IMR-90 (cell line): ENCODE data around the gene KLC4. TPM values are rescaled to one million over a fixed set of nuclear protein-coding genes. Genes with fewer than 3 reads are reported as not detected.

Source experiments
- ATAC-seq: fragments of 200-7000 bp; cut with Tn5 transposase; 2 replicates; pipeline ENCODE4 v1.9.1; 2020; ENCODE audit warnings: low read depth, mild to moderate bottlenecking, moderate library complexity
- BruUV-seq: library from RNA; stranded (reverse); fragments of 400-500 nt; replicated peaks from 2 replicates; lab custom pipeline; 2021; lab: Mats Ljungman, UMichigan
- CTCF ChIA-PET: fragments of 300-600 bp; formaldehyde crosslinking; extraction: SDS; loops from one replicate; lab custom pipeline; 2021; ENCODE audit warnings: antibody characterized with exemption; lab: Yijun Ruan, JAX
- POLR2A ChIA-PET: fragments of 300-600 bp; sonication (Branson Sonifier 250); formaldehyde crosslinking; loops from one replicate; lab custom pipeline; 2022; ENCODE audit warnings: antibody characterized with exemption; ENCODE audit not compliant: unreplicated experiment; lab: Charles Lee
- DNase-seq: peaks from one replicate; pipeline ENCODE4 v3.0.0; 2013
- H2AFZ ChIP-seq: replicated peaks from 2 replicates; pipeline ENCODE3; 2013; ENCODE audit warnings: low read length, mild to moderate bottlenecking; ENCODE audit not compliant: poor library complexity
- H2AK5ac ChIP-seq: 2 replicates; pipeline ENCODE4 v1.6.1; 2013; ENCODE audit warnings: low read depth, low read length, inconsistent platforms
- H2AK9ac ChIP-seq: replicated peaks from 2 replicates; pipeline ENCODE3; 2013; ENCODE audit warnings: mild to moderate bottlenecking, low read depth, low read length, moderate library complexity; ENCODE audit not compliant: poor library complexity
- H2BK120ac ChIP-seq: 2 replicates; pipeline ENCODE4 v1.6.1; 2013; ENCODE audit warnings: low read depth, low read length, inconsistent platforms
- H2BK15ac ChIP-seq: 3 replicates; pipeline ENCODE4 v1.6.1; 2013; ENCODE audit warnings: low read depth, low read length, inconsistent platforms
- H2BK20ac ChIP-seq: 2 replicates; pipeline ENCODE4 v1.6.1; 2013; ENCODE audit warnings: low read depth, mild to moderate bottlenecking, inconsistent platforms, low read length, moderate library complexity
- H2BK5ac ChIP-seq: 2 replicates; pipeline ENCODE4 v1.6.1; 2013; ENCODE audit warnings: mild to moderate bottlenecking, low read depth, low read length, inconsistent platforms; ENCODE audit not compliant: poor library complexity, severe bottlenecking
- H3K14ac ChIP-seq: replicated peaks from 2 replicates; pipeline ENCODE4 v1.6.1; 2013; ENCODE audit warnings: low read depth, low read length, inconsistent platforms
- H3K18ac ChIP-seq: 2 replicates; pipeline ENCODE4 v1.6.1; 2013; ENCODE audit warnings: low read depth, low read length, control low read depth
- H3K23ac ChIP-seq: 2 replicates; pipeline ENCODE4 v1.6.1; 2013; ENCODE audit warnings: low read depth, low read length, inconsistent platforms
- H3K27ac ChIP-seq: 2 replicates; pipeline ENCODE4 v1.5.1; 2013; ENCODE audit warnings: mild to moderate bottlenecking, control low read depth, low read length; ENCODE audit not compliant: insufficient read depth
- H3K27me3 ChIP-seq: 2 replicates; pipeline ENCODE4 v1.6.1; 2013; ENCODE audit warnings: low read length; ENCODE audit not compliant: control insufficient read depth, insufficient read depth
- H3K36me3 ChIP-seq: 2 replicates; pipeline ENCODE4 v1.6.1; 2013; ENCODE audit warnings: low read length, mixed read lengths; ENCODE audit not compliant: control insufficient read depth, insufficient read depth
- H3K4ac ChIP-seq: 2 replicates; pipeline ENCODE4 v1.6.1; 2013; ENCODE audit warnings: low read depth, low read length, inconsistent platforms
- H3K4me1 ChIP-seq: 2 replicates; pipeline ENCODE4 v1.6.1; 2013; ENCODE audit warnings: low read length, mixed read lengths; ENCODE audit not compliant: control insufficient read depth, insufficient read depth
- H3K4me2 ChIP-seq: 2 replicates; pipeline ENCODE4 v1.6.1; 2013; ENCODE audit warnings: low read depth, mild to moderate bottlenecking, control low read depth, low read length, moderate library complexity
- H3K4me3 ChIP-seq: 2 replicates; pipeline ENCODE4 v1.5.1; 2013; ENCODE audit warnings: low read depth, mild to moderate bottlenecking, control low read depth, low read length, moderate library complexity; ENCODE audit not compliant: insufficient read depth
- H3K56ac ChIP-seq: 2 replicates; pipeline ENCODE4 v1.6.1; 2013; ENCODE audit warnings: low read length, inconsistent platforms; ENCODE audit not compliant: insufficient read depth; ENCODE audit errors: extremely low read depth
- H3K79me1 ChIP-seq, 2 experiments: 2 replicates each; pipeline ENCODE4 v1.6.1; 2013; ENCODE audit warnings: low read length in 2 of 2, inconsistent platforms in 1 of 2, low read depth in 1 of 2
- H3K9ac ChIP-seq: 2 replicates; pipeline ENCODE4 v1.6.1; 2013; ENCODE audit warnings: low read depth, low read length, control low read depth
- H3K9me1 ChIP-seq: 2 replicates; pipeline ENCODE4 v1.6.1; 2013; ENCODE audit warnings: low read length, inconsistent platforms; ENCODE audit not compliant: insufficient read depth
- H3K9me3 ChIP-seq: 2 replicates; pipeline ENCODE4 v1.6.1; 2013; ENCODE audit warnings: low read length; ENCODE audit not compliant: control insufficient read depth, insufficient read depth
- H4K20me1 ChIP-seq: 2 replicates; pipeline ENCODE4 v1.6.1; 2013; ENCODE audit warnings: low read length, inconsistent platforms; ENCODE audit not compliant: insufficient read depth
- H4K5ac ChIP-seq: 2 replicates; pipeline ENCODE4 v1.6.1; 2013; ENCODE audit warnings: mild to moderate bottlenecking, low read depth, low read length, control low read depth
- H4K8ac ChIP-seq, 2 experiments: 2 replicates each; pipeline ENCODE4 v1.6.1; 2013; ENCODE audit warnings: low read depth in 2 of 2, low read length in 2 of 2, control low read depth in 1 of 2, inconsistent platforms in 1 of 2
- H4K91ac ChIP-seq: 2 replicates; pipeline ENCODE4 v1.6.1; 2013; ENCODE audit warnings: low read depth, low read length, inconsistent platforms; ENCODE audit not compliant: insufficient read depth
- BHLHE40 ChIP-seq: fragments of 150-350 bp; IDR thresholded peaks from 2 replicates; pipeline ENCODE4 v1.6.1; 2016; ENCODE audit warnings: mild to moderate bottlenecking, low read depth, low read length
- CEBPB ChIP-seq: IDR thresholded peaks from 2 replicates; pipeline ENCODE4 v1.6.1; 2012; ENCODE audit warnings: low read depth, low read length, improper control_type of control experiment
- CHD1 ChIP-seq: IDR thresholded peaks from 2 replicates; pipeline ENCODE4 v1.6.1; 2012; ENCODE audit warnings: low read depth, low read length, improper control_type of control experiment
- FOS ChIP-seq: fragments of 150-350 bp; IDR thresholded peaks from 2 replicates; pipeline ENCODE4 v1.6.1; 2016; ENCODE audit warnings: low read depth, low read length
- MAFK ChIP-seq: IDR thresholded peaks from 2 replicates; pipeline ENCODE4 v1.6.1; 2012; ENCODE audit warnings: low read depth, low read length, improper control_type of control experiment
- MXI1 ChIP-seq: IDR thresholded peaks from 2 replicates; pipeline ENCODE4 v1.6.1; 2012; ENCODE audit warnings: low read depth, mild to moderate bottlenecking, low read length, moderate library complexity, borderline replicate concordance
- NFE2L2 ChIP-seq: fragments of 150-350 bp; IDR thresholded peaks from 2 replicates; pipeline ENCODE4 v1.6.1; 2016; ENCODE audit warnings: low read depth, mild to moderate bottlenecking, low read length
- RCOR1 ChIP-seq: IDR thresholded peaks from 2 replicates; pipeline ENCODE4 v1.6.1; 2012; ENCODE audit warnings: mild to moderate bottlenecking, low read length, improper control_type of control experiment; ENCODE audit not compliant: insufficient replicate concordance
- RFX5 ChIP-seq: IDR thresholded peaks from 2 replicates; pipeline ENCODE4 v1.8.0; 2012; ENCODE audit warnings: low read depth, mild to moderate bottlenecking, low read length, moderate library complexity
- SMC3 ChIP-seq: fragments of 150-350 bp; IDR thresholded peaks from 2 replicates; pipeline ENCODE4 v1.6.1; 2016; ENCODE audit warnings: low read depth, mild to moderate bottlenecking, antibody characterized with exemption, low read length, moderate library complexity
- WGBS, 2 experiments: methylation state at CpG; one replicate each; pipeline versions ENCODE4 v1.1.5 to v1.1.7; 2013; ENCODE audit warnings: missing lambda C conversion rate in 2 of 2; ENCODE audit not compliant: insufficient read length in 1 of 2; ENCODE audit errors: extremely low coverage in 2 of 2; 5-methylcytosine and 5-hydroxymethylcytosine counted together
- dilution Hi-C: fragments of 300-500 bp; cut with HindIII; formaldehyde crosslinking; loops from one replicate; pipeline ENCODE4 v1.14.3; 2018; ENCODE audit warnings: low sequenced_read_pairs; ENCODE audit not compliant: unreplicated experiment
- in situ Hi-C: fragments of 300-500 bp; cut with MboI; formaldehyde crosslinking; loops from 3 replicates; pipeline ENCODE4 v1.14.3; 2019; ENCODE audit warnings: low sequenced_read_pairs, inconsistent platforms, mixed read lengths
- intact Hi-C: fragments of 100-400 bp; cut with micrococcal nuclease; formaldehyde crosslinking; loops from 2 replicates; pipeline ENCODE4 v1.10.0; 2022
- polyA plus RNA-seq, 3 experiments: library from polyadenylated mRNA; depleted of rRNA; stranded (reverse); fragments of >200 nt; gene quantifications; 2 replicates each; pipeline ENCODE4 v1.2.3, GENCODE V29; 2012; ENCODE audit warnings: low replicate concordance in 1 of 3
- total RNA-seq: library from RNA; depleted of rRNA; stranded (reverse); fragments of >200 nt; gene quantifications from 2 replicates; pipeline ENCODE4 v1.2.3, GENCODE V29; 2012
- TF ChIP-seq, protein P1 (sequence below): fragments of 150-350 bp; IDR thresholded peaks from 2 replicates; pipeline ENCODE4 v1.6.1; 2016; ENCODE audit warnings: low read depth, mild to moderate bottlenecking, low read length, moderate library complexity, borderline replicate concordance
- TF ChIP-seq, protein P2 (sequence below): conservative IDR thresholded peaks from 2 replicates; pipeline ENCODE4 v1.5.1; 2012; ENCODE audit warnings: mild to moderate bottlenecking, low read depth, low read length, improper control_type of control experiment

Gene KLC4
- total and polyA plus RNA-seq, 2 of the 4 experiments (the other 2 are of a cell fraction): 10.9 to 13.0 TPM

DNA sequence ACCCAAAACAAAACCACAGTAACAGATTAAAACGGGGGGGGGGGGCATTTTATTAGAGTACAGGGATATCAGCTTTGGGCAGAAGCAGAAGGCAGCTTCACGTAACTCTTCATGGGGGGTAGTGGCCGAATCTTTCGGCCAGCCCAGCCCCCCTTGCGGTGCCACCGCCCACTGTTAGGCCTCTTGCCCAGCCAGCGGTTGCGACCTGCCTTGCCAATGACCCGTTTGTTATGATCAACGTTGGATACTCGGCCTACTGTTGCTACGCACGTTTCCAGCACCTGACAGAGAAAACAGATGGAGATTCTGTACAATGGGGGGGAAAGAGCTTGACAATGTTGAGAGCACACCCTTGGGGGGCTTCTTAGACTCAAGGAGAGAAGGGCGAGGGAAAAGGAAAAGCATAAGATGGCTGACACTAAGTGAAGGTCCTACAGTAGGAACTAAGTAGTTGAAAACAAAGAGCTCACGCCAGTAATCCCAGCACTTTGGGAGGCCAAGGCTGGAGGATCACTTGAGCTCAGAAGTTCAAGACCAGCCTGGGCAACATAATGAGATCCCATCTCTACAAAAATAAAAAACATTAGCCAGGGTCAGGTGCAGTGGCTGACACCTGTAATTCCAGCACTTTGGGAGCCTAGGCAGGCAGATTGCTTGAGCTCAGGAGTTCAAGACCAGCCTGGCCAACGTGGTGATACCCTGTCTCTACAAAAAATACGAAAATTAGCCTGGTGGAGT lies 5.1 kb upstream of the KLC4 start (continued):
- TF ChIP-seq, protein P1, sequence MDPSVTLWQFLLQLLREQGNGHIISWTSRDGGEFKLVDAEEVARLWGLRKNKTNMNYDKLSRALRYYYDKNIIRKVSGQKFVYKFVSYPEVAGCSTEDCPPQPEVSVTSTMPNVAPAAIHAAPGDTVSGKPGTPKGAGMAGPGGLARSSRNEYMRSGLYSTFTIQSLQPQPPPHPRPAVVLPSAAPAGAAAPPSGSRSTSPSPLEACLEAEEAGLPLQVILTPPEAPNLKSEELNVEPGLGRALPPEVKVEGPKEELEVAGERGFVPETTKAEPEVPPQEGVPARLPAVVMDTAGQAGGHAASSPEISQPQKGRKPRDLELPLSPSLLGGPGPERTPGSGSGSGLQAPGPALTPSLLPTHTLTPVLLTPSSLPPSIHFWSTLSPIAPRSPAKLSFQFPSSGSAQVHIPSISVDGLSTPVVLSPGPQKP: no peak

DNA sequence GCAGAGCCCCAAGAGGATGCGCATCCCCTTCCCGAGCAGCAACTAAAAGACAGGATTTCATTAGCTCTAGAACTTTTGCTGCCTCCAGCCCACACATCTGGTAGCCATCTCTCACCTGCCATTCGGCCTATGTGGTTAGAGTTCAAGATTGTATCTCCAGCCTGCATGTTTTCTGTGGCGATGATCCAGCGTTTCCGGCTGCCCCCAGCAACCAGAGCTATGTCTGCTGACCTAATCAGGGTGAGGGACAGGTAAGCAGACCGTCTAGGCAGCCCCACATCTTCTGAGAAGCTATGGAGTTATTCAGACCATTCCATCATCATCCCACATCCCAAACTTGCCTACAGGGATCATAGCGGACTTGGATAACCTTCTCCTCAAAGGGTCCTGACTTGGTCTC lies 3.5 kb upstream of the KLC4 start:
- in situ Hi-C loops: no loop called here
- no peak overlapping the region for H4K8ac ChIP-seq
- DNase-seq: no peak
- TF ChIP-seq MXI1: no peak
- TF ChIP-seq, protein P1: no peak
- TF ChIP-seq NFE2L2: no peak
- no peak for TF ChIP-seq BHLHE40
- no peak for TF ChIP-seq MAFK
- TF ChIP-seq RCOR1: no peak
- TF ChIP-seq CHD1: no peak
- TF ChIP-seq FOS: no peak
- no peak for TF ChIP-seq RFX5
- TF ChIP-seq, protein P2, sequence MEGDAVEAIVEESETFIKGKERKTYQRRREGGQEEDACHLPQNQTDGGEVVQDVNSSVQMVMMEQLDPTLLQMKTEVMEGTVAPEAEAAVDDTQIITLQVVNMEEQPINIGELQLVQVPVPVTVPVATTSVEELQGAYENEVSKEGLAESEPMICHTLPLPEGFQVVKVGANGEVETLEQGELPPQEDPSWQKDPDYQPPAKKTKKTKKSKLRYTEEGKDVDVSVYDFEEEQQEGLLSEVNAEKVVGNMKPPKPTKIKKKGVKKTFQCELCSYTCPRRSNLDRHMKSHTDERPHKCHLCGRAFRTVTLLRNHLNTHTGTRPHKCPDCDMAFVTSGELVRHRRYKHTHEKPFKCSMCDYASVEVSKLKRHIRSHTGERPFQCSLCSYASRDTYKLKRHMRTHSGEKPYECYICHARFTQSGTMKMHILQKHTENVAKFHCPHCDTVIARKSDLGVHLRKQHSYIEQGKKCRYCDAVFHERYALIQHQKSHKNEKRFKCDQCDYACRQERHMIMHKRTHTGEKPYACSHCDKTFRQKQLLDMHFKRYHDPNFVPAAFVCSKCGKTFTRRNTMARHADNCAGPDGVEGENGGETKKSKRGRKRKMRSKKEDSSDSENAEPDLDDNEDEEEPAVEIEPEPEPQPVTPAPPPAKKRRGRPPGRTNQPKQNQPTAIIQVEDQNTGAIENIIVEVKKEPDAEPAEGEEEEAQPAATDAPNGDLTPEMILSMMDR: no peak
- TF ChIP-seq CEBPB: no peak
- no peak for TF ChIP-seq SMC3

More for the DNA sequence above, 3.5 kb upstream of the KLC4 start:
- Histone ChIP-seq H2AK5ac (no peak overlapping the region), H4K5ac (no peak overlapping the region), H3K4me1 (peaks cover 25% of the 10 kb centered on the region), H2BK120ac (no peak overlapping the region), H3K4me2 (no peak overlapping the region), H3K9me1 (peaks cover 23% of the 10 kb centered on the region), H4K91ac (no peak overlapping the region), H3K4ac (no peak overlapping the region), H2BK20ac (no peak overlapping the region), H3K9me3 (no peaks in the 10 kb centered on the region), H3K23ac (no peak overlapping the region), H3K18ac (no peak overlapping the region), H2AK9ac (no peak overlapping the region), H2BK15ac (no peak overlapping the region), H2AFZ (no peak overlapping the region), H3K27ac (no peak overlapping the region), H3K79me1 (peaks cover 32 to 64% of the 10 kb centered on the region in 2 experiments), H3K4me3 (no peak overlapping the region), H4K20me1 (no peaks in the 10 kb centered on the region), H2BK5ac (no peak overlapping the region), H3K56ac (no peak overlapping the region), H3K27me3 (no peaks in the 10 kb centered on the region), H3K14ac (no peak overlapping the region), H3K9ac (no peak overlapping the region), H3K36me3 (peaks cover 24% of the 10 kb centered on the region)
- ChIA-PET CTCF (interaction anchor here (0.6 kb wide), 1 partner anchor 534 kb away, joined by 3 read pairs; no protein-coding TSS in a partner anchor), POLR2A (no interaction called here)
- no peak for ATAC-seq
- no CpG with 5 or more reads among the region's 8 CpGs for WGBS, 2 experiments
- dilution Hi-C loops (no loop called here), intact Hi-C loops (no loop called here)
- BruUV-seq: no TSS peak
